GM12892 (cell line): ENCODE results near the gene CISD3.

Experiments used
- POLR2A ChIP-seq: IDR thresholded peaks from 2 replicates; pipeline ENCODE4 v1.6.1; 2011; ENCODE audit warnings: low read depth, low read length, control low read depth
- POLR2AphosphoS5 ChIP-seq: IDR thresholded peaks from 2 replicates; pipeline ENCODE4 v1.6.1; 2011; ENCODE audit warnings: low read depth, low read length, control low read depth
- TAF1 ChIP-seq: IDR thresholded peaks from 2 replicates; pipeline ENCODE4 v1.6.1; 2011; ENCODE audit warnings: low read depth, mild to moderate bottlenecking, control low read depth, low read length, borderline replicate concordance

DNA sequence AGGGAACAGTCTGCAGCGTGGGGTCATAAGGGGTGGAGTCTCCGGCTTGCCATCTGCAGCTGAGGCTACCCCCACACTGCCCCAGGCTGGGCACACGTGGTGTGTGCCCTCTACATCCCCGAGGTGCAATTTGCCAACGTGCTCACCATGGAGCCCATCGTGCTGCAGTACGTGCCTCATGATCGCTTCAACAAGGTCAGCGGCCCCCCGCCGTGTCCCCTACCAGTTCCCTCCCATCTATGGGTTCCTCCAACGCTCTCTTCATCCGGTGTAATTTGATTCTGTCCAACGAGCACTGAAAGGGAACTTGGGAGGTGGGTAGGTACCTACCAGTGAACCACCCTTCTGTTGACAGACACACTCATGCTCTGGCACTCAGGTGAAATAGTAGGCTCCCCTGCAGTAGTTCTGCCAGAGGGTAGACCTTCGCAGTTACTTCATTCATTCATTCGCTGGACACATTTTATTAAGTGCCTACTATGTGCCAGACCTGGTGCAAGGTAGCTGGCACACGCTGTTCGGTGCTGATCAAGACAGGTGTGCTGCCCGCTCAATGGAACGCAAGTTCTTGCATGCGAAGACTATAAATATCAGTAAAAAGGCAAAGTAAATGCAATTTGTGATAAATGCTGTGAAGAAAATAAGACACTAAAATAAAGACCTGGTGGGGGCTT is 22.3 kb upstream of the CISD3 start:
- TF ChIP-seq POLR2AphosphoS5 = no peak
- TF ChIP-seq POLR2A = no peak
- no peak for TF ChIP-seq TAF1
